ENCODE measurements around the gene ZFC3H1.

The ZFC3H1 gene

GRCh38 chr12:71661977-71662530 is 1.6 kb downstream of the ZFC3H1 start:
- Mint-ChIP-seq H3K4me3 (peak overlapping the region; percentile 98), H3K27me3 (no peaks in the 10 kb centered on the region), H3K36me3 (peaks cover 36% of the 10 kb centered on the region), H3K27ac (peak overlapping the region; percentile 99), H3K4me1 (peaks cover 35% of the 10 kb centered on the region), H3K9me3 (no peaks in the 10 kb centered on the region)
- no peak for ATAC-seq

- H3K9me3 Mint-ChIP-seq = no peaks in the 10 kb centered on the region
Observed at GRCh38 chr12:71656740-71657139, 6.9 kb downstream of the ZFC3H1 start.

GRCh38 chr12:71655907-71656306 is 7.7 kb downstream of the ZFC3H1 start:
- no peaks in the 10 kb centered on the region for H3K9me3 Mint-ChIP-seq
- H3K4me1 Mint-ChIP-seq = peaks cover 32% of the 10 kb centered on the region
- peak overlapping the region; percentile 22 for H3K4me3 Mint-ChIP-seq
- no peaks in the 10 kb centered on the region for H3K27me3 Mint-ChIP-seq
- H3K36me3 Mint-ChIP-seq = peaks cover 25% of the 10 kb centered on the region
- ATAC-seq = no peak
- no peak overlapping the region for H3K27ac Mint-ChIP-seq

More at GRCh38 chr12:71656740-71657139, 6.9 kb downstream of the ZFC3H1 start:
- Mint-ChIP-seq H3K36me3 (peaks cover 25% of the 10 kb centered on the region), H3K4me3 (no peak overlapping the region), H3K27me3 (no peaks in the 10 kb centered on the region), H3K27ac (no peak overlapping the region), H3K4me1 (peaks cover 35% of the 10 kb centered on the region)
- ATAC-seq = no peak

- Mint-ChIP-seq H3K4me1 (peaks cover 32% of the 10 kb centered on the region), H3K4me3 (peak overlapping the region; percentile 22), H3K9me3 (no peaks in the 10 kb centered on the region), H3K36me3 (peaks cover 25% of the 10 kb centered on the region), H3K27me3 (no peaks in the 10 kb centered on the region), H3K27ac (no peak overlapping the region)
- no peak for ATAC-seq
Observed at GRCh38 chr12:71655495-71655894, 8.2 kb downstream of the ZFC3H1 start.

- Mint-ChIP-seq H3K36me3 (peaks cover 30% of the 10 kb centered on the region), H3K4me1 (peaks cover 35% of the 10 kb centered on the region), H3K9me3 (no peaks in the 10 kb centered on the region), H3K4me3 (no peak overlapping the region), H3K27ac (no peak overlapping the region), H3K27me3 (no peaks in the 10 kb centered on the region)
- no peak for ATAC-seq
Observed at GRCh38 chr12:71654200-71654599, 9.4 kb downstream of the ZFC3H1 start.

- no peaks in the 10 kb centered on the region for H3K9me3 Mint-ChIP-seq
- H3K36me3 Mint-ChIP-seq = peaks cover 24% of the 10 kb centered on the region
- H3K27me3 Mint-ChIP-seq = no peaks in the 10 kb centered on the region
- no peak overlapping the region for H3K4me3 Mint-ChIP-seq
- H3K4me1 Mint-ChIP-seq = peaks cover 31% of the 10 kb centered on the region
- no peak overlapping the region for H3K27ac Mint-ChIP-seq
- no peak for ATAC-seq
Observed at GRCh38 chr12:71653137-71653536, 10.5 kb downstream of the ZFC3H1 start.

GRCh38 chr12:71652656-71653055 is 11.0 kb downstream of the ZFC3H1 start:
- Mint-ChIP-seq H3K4me3 (no peak overlapping the region), H3K27me3 (no peaks in the 10 kb centered on the region), H3K27ac (no peak overlapping the region), H3K9me3 (no peaks in the 10 kb centered on the region), H3K4me1 (peaks cover 31% of the 10 kb centered on the region), H3K36me3 (peaks cover 20% of the 10 kb centered on the region)
- no peak for ATAC-seq

- Mint-ChIP-seq H3K36me3 (peaks cover 27% of the 10 kb centered on the region), H3K27ac (peak overlapping the region; percentile 11), H3K9me3 (no peaks in the 10 kb centered on the region), H3K4me1 (peaks cover 20% of the 10 kb centered on the region), H3K27me3 (no peaks in the 10 kb centered on the region), H3K4me3 (no peak overlapping the region)
- ATAC-seq = no peak
Observed at GRCh38 chr12:71649401-71649800, 14.2 kb downstream of the ZFC3H1 start.

GRCh38 chr12:71648537-71648936 is 15.1 kb downstream of the ZFC3H1 start:
- Mint-ChIP-seq H3K27me3 (no peaks in the 10 kb centered on the region), H3K27ac (no peak overlapping the region), H3K4me3 (no peak overlapping the region)

GRCh38 chr12:71646512-71646911 is 17.1 kb downstream of the ZFC3H1 start:
- peaks cover 25% of the 10 kb centered on the region for H3K4me1 Mint-ChIP-seq
- H3K36me3 Mint-ChIP-seq = peaks cover 46% of the 10 kb centered on the region
- H3K27ac Mint-ChIP-seq = no peak overlapping the region
- ATAC-seq = no peak
- H3K9me3 Mint-ChIP-seq = no peaks in the 10 kb centered on the region
- H3K4me3 Mint-ChIP-seq = no peak overlapping the region
- H3K27me3 Mint-ChIP-seq = no peaks in the 10 kb centered on the region

More at GRCh38 chr12:71648537-71648936, 15.1 kb downstream of the ZFC3H1 start:
- ATAC-seq = no peak
- H3K9me3 Mint-ChIP-seq = no peaks in the 10 kb centered on the region
- peaks cover 24% of the 10 kb centered on the region for H3K4me1 Mint-ChIP-seq
- peaks cover 36% of the 10 kb centered on the region for H3K36me3 Mint-ChIP-seq

GRCh38 chr12:71645268-71645667 is 18.4 kb downstream of the ZFC3H1 start:
- ATAC-seq = no peak
- peaks cover 48% of the 10 kb centered on the region for H3K36me3 Mint-ChIP-seq
- H3K9me3 Mint-ChIP-seq = no peaks in the 10 kb centered on the region
- H3K27me3 Mint-ChIP-seq = no peaks in the 10 kb centered on the region
- peaks cover 25% of the 10 kb centered on the region for H3K4me1 Mint-ChIP-seq
- no peak overlapping the region for H3K4me3 Mint-ChIP-seq
- peak overlapping the region; percentile 46 for H3K27ac Mint-ChIP-seq

GRCh38 chr12:71642264-71642663 is 21.4 kb downstream of the ZFC3H1 start:
- Mint-ChIP-seq H3K36me3 (peaks cover 56% of the 10 kb centered on the region), H3K9me3 (no peaks in the 10 kb centered on the region), H3K4me3 (no peak overlapping the region), H3K27ac (no peak overlapping the region), H3K4me1 (peaks cover 19% of the 10 kb centered on the region), H3K27me3 (no peaks in the 10 kb centered on the region)
- ATAC-seq = no peak

- Mint-ChIP-seq H3K27me3 (no peaks in the 10 kb centered on the region), H3K27ac (peak overlapping the region; percentile 31), H3K9me3 (no peaks in the 10 kb centered on the region), H3K4me3 (no peak overlapping the region), H3K36me3 (peaks cover 54% of the 10 kb centered on the region), H3K4me1 (peaks cover 26% of the 10 kb centered on the region)
- no peak for ATAC-seq
Observed at GRCh38 chr12:71641390-71641789, 22.3 kb downstream of the ZFC3H1 start.

- peaks cover 54% of the 10 kb centered on the region for H3K36me3 Mint-ChIP-seq
Observed at GRCh38 chr12:71640316-71640715, 23.3 kb downstream of the ZFC3H1 start.

GRCh38 chr12:71639341-71639760 is 24.3 kb downstream of the ZFC3H1 start:
- ATAC-seq = no peak
- no peak overlapping the region for H3K4me3 Mint-ChIP-seq
- peak overlapping the region; percentile 64 for H3K27ac Mint-ChIP-seq
- no peaks in the 10 kb centered on the region for H3K9me3 Mint-ChIP-seq
- H3K27me3 Mint-ChIP-seq = no peaks in the 10 kb centered on the region
- peaks cover 53% of the 10 kb centered on the region for H3K36me3 Mint-ChIP-seq
- peaks cover 20% of the 10 kb centered on the region for H3K4me1 Mint-ChIP-seq

More at GRCh38 chr12:71640316-71640715, 23.3 kb downstream of the ZFC3H1 start:
- Mint-ChIP-seq H3K27me3 (no peaks in the 10 kb centered on the region), H3K4me3 (no peak overlapping the region), H3K9me3 (no peaks in the 10 kb centered on the region), H3K4me1 (peaks cover 24% of the 10 kb centered on the region), H3K27ac (no peak overlapping the region)
- ATAC-seq = no peak

- ATAC-seq = no peak
- H3K9me3 Mint-ChIP-seq = no peaks in the 10 kb centered on the region
- H3K27ac Mint-ChIP-seq = peak overlapping the region; percentile 64
- peaks cover 12% of the 10 kb centered on the region for H3K4me1 Mint-ChIP-seq
- no peaks in the 10 kb centered on the region for H3K27me3 Mint-ChIP-seq
- peaks cover 46% of the 10 kb centered on the region for H3K36me3 Mint-ChIP-seq
- no peak overlapping the region for H3K4me3 Mint-ChIP-seq
Observed at GRCh38 chr12:71638499-71638898, 25.1 kb downstream of the ZFC3H1 start.

Measured in stimulated activated memory B cell treated with anti-CD40 and anti-IgM and Interleukin-4, amounts not matched to agents 10 μg/mL and 1 μg/mL and 100 μg/mL, for 72 hours (primary cell).